Trophoblast cell (in vitro differentiated cells and primary cell): ENCODE data around the gene PRKAG1.

Experiments used
- DNase-seq, 2 donors: peaks; one replicate each; pipeline ENCODE4 v3.0.0-alpha.2; 2016
- H2AFZ ChIP-seq: 2 replicates; pipeline ENCODE4 v1.6.1; 2013; ENCODE audit warnings: low read length, moderate library complexity, mild to moderate bottlenecking; ENCODE audit not compliant: insufficient read depth, poor library complexity
- H2AK5ac ChIP-seq: 2 replicates; pipeline ENCODE4 v1.6.1; 2013; ENCODE audit warnings: mild to moderate bottlenecking, low read length
- H2BK120ac ChIP-seq: 2 replicates; pipeline ENCODE4 v1.6.1; 2013; ENCODE audit warnings: low read length, mild to moderate bottlenecking, moderate library complexity; ENCODE audit not compliant: insufficient read depth, poor library complexity
- H2BK12ac ChIP-seq: 2 replicates; pipeline ENCODE4 v1.6.1; 2013; ENCODE audit warnings: mild to moderate bottlenecking, low read length, moderate library complexity
- H2BK5ac ChIP-seq: 2 replicates; pipeline ENCODE4 v1.6.1; 2013; ENCODE audit warnings: low read length, low read depth, moderate library complexity, mild to moderate bottlenecking; ENCODE audit not compliant: poor library complexity
- H3K14ac ChIP-seq: 2 replicates; pipeline ENCODE4 v1.6.1; 2013; ENCODE audit warnings: mild to moderate bottlenecking, low read length
- H3K18ac ChIP-seq: 2 replicates; pipeline ENCODE4 v1.6.1; 2013; ENCODE audit warnings: mild to moderate bottlenecking, low read length
- H3K23ac ChIP-seq: 2 replicates; pipeline ENCODE4 v1.6.1; 2013; ENCODE audit warnings: low read length
- H3K27ac ChIP-seq: 2 replicates; pipeline ENCODE4 v1.5.1; 2013; ENCODE audit warnings: low read depth, mild to moderate bottlenecking, inconsistent platforms, low read length, moderate library complexity
- H3K27me3 ChIP-seq: 2 replicates; pipeline ENCODE4 v1.6.1; 2013; ENCODE audit warnings: inconsistent platforms, mild to moderate bottlenecking, low read length, moderate library complexity; ENCODE audit not compliant: insufficient read depth
- H3K36me3 ChIP-seq, 2 experiments: 1 replicate in 1 of 2; 2 replicates in 1 of 2; pipeline ENCODE4 v1.6.1; 2013; ENCODE audit warnings: low read length in 2 of 2, mild to moderate bottlenecking in 2 of 2, moderate library complexity in 1 of 2; ENCODE audit not compliant: insufficient read depth in 2 of 2, control insufficient read depth in 1 of 2
- H3K4ac ChIP-seq: 2 replicates; pipeline ENCODE4 v1.6.1; 2013; ENCODE audit warnings: low read depth, mild to moderate bottlenecking, low read length, moderate library complexity
- H3K4me1 ChIP-seq, 2 experiments: 1 replicate in 1 of 2; 2 replicates in 1 of 2; pipeline ENCODE4 v1.6.1; 2013; ENCODE audit warnings: low read length in 2 of 2, mild to moderate bottlenecking in 2 of 2, moderate library complexity in 1 of 2; ENCODE audit not compliant: insufficient read depth in 2 of 2, control insufficient read depth in 1 of 2
- H3K4me2 ChIP-seq: 2 replicates; pipeline ENCODE4 v1.6.1; 2013; ENCODE audit warnings: inconsistent platforms, mild to moderate bottlenecking, low read length, moderate library complexity
- H3K4me3 ChIP-seq: 2 replicates; pipeline ENCODE4 v1.5.1; 2013; ENCODE audit warnings: mild to moderate bottlenecking, low read depth, low read length, inconsistent platforms
- H3K79me1 ChIP-seq: one replicate; pipeline ENCODE4 v1.6.1; 2013; ENCODE audit warnings: low read length
- H3K79me2 ChIP-seq: 2 replicates; pipeline ENCODE4 v1.6.1; 2013; ENCODE audit warnings: low read length, mild to moderate bottlenecking; ENCODE audit not compliant: control insufficient read depth, insufficient read depth, poor library complexity
- H3K9ac ChIP-seq: 2 replicates; pipeline ENCODE4 v1.6.1; 2013; ENCODE audit warnings: mild to moderate bottlenecking, low read length
- H3K9me3 ChIP-seq: 2 replicates; pipeline ENCODE4 v1.6.1; 2013; ENCODE audit warnings: low read depth, mild to moderate bottlenecking, control low read depth, inconsistent platforms, low read length; ENCODE audit not compliant: insufficient read depth
- H4K12ac ChIP-seq: 2 replicates; pipeline ENCODE4 v1.6.1; 2013; ENCODE audit warnings: low read depth, mild to moderate bottlenecking, low read length, moderate library complexity
- H4K8ac ChIP-seq: 2 replicates; pipeline ENCODE4 v1.6.1; 2013; ENCODE audit warnings: low read depth, mild to moderate bottlenecking, low read length, moderate library complexity
- H4K91ac ChIP-seq: one replicate; pipeline ENCODE4 v1.6.1; 2013; ENCODE audit warnings: low read depth, mild to moderate bottlenecking, low read length, moderate library complexity
- WGBS: extraction: QIAGEN DNeasy Blood & Tissue Kit; methylation state at CpG from one replicate; pipeline ENCODE4 v1.1.7; 2013; ENCODE audit warnings: missing lambda C conversion rate; ENCODE audit not compliant: insufficient read length, insufficient coverage; ENCODE audit errors: extremely low coverage; 5-methylcytosine and 5-hydroxymethylcytosine counted together

The PRKAG1 gene

GRCh38 chr12:48972213-48972951 lies 46.2 kb downstream of the PRKAG1 start:
- H3K23ac ChIP-seq, result no peak overlapping the region
- no peaks in the 10 kb centered on the region for H3K79me2 ChIP-seq
- no peaks in the 10 kb centered on the region for H3K36me3 ChIP-seq
- no peaks in the 10 kb centered on the region for H3K79me1 ChIP-seq
- H2AK5ac ChIP-seq, result no peak overlapping the region
- no peak overlapping the region for H4K8ac ChIP-seq
- no peak overlapping the region for H3K4ac ChIP-seq
- no peak overlapping the region for H2BK5ac ChIP-seq
- H3K14ac ChIP-seq, result no peak overlapping the region
- H2BK120ac ChIP-seq, result no peak overlapping the region
- H3K4me1 ChIP-seq, result peaks cover 5 to 18% of the 10 kb centered on the region in 2 experiments
- no peak overlapping the region for H4K12ac ChIP-seq
- WGBS, result no CpG with 5 or more reads among the region's 23 CpGs
- H4K91ac ChIP-seq, result no peak overlapping the region
- H3K9ac ChIP-seq, result no peak overlapping the region
- DNase-seq, result peak; percentile 30 to 31
- no peak overlapping the region for H3K27ac ChIP-seq
- peaks cover 62% of the 10 kb centered on the region for H3K27me3 ChIP-seq
- no peak overlapping the region for H3K18ac ChIP-seq
- H3K9me3 ChIP-seq, result peaks cover 3% of the 10 kb centered on the region
- no peak overlapping the region for H2BK12ac ChIP-seq
- H3K4me2 ChIP-seq, result no peak overlapping the region
- H2AFZ ChIP-seq, result no peak overlapping the region
- no peak overlapping the region for H3K4me3 ChIP-seq

- DNase-seq, result no peak
- Histone ChIP-seq H2AFZ (no peak overlapping the region), H4K91ac (no peak overlapping the region), H3K9ac (no peak overlapping the region), H3K79me1 (no peaks in the 10 kb centered on the region), H3K4me2 (peak overlapping the region; percentile 63), H3K79me2 (no peaks in the 10 kb centered on the region), H3K4me3 (no peak overlapping the region), H2AK5ac (no peak overlapping the region), H4K12ac (no peak overlapping the region), H3K4ac (no peak overlapping the region), H3K14ac (no peak overlapping the region), H2BK12ac (no peak overlapping the region), H3K23ac (no peak overlapping the region), H3K18ac (no peak overlapping the region), H3K36me3 (no peaks in the 10 kb centered on the region), H4K8ac (no peak overlapping the region), H2BK120ac (no peak overlapping the region), H2BK5ac (no peak overlapping the region), H3K27me3 (peaks cover 52% of the 10 kb centered on the region), H3K9me3 (peaks cover 3% of the 10 kb centered on the region), H3K4me1 (peaks cover 5 to 16% of the 10 kb centered on the region in 2 experiments), H3K27ac (no peak overlapping the region)
- no CpG with 5 or more reads among the region's 10 CpGs for WGBS
These were observed 47.8 kb downstream of the PRKAG1 start for GRCh38 chr12:48970702-48971334.

DNA sequence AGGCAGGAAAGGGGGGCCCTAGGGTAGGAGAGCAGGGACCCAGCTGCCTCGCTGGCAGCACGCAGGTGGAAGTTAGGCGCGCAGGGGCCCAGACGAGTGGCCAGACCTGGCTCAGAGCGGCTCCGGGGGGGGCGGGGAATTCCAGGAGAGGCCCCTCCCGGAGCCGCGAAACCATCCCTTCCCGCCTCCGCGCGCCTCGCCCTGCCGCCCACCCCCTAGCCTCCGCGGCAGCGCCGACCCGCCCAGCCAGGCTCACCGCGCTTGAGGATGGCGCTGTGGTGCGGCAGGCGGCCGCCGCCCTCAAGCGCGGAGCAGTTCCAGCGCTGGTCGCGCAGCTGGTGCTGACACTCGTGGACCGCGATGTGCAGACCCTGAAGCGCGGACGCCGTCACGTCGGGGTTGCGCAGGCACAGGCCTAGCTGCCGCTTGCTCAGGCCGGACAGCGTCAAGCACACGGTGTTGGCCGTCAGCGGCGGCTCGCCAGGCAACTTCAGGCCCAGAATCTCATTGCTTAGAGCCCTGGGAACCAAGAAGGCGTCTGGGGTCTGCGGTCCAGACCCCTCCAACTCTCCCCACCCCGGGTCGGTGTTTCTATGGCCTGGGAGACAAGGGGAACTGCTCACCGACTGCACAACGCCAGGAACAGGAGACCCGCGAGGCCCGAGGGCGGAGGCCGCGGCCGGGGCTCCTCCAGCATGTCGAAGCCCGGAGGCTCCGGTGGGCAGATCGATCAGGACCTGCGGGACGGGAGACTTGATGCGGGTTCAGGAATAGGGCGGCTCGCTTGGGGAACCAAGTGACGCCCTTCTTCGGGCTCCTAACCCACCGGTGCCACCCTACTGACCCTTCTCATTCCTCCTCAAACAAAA lies 48.5 kb downstream of the PRKAG1 start:
- peak in 1 of 2 donors; percentile 22 for DNase-seq
- Histone ChIP-seq H3K14ac (no peak overlapping the region), H2AK5ac (no peak overlapping the region), H3K79me2 (no peaks in the 10 kb centered on the region), H3K4me2 (peak overlapping the region; percentile 63), H3K4me1 (peaks cover 5 to 16% of the 10 kb centered on the region in 2 experiments), H3K4ac (no peak overlapping the region), H4K12ac (no peak overlapping the region), H4K8ac (no peak overlapping the region), H4K91ac (no peak overlapping the region), H2AFZ (no peak overlapping the region), H3K36me3 (no peaks in the 10 kb centered on the region), H2BK5ac (no peak overlapping the region), H3K4me3 (peak overlapping the region; percentile 50), H3K9ac (no peak overlapping the region), H3K79me1 (no peaks in the 10 kb centered on the region), H2BK120ac (no peak overlapping the region), H3K27ac (no peak overlapping the region), H3K23ac (no peak overlapping the region), H3K9me3 (peaks cover 3% of the 10 kb centered on the region), H3K18ac (no peak overlapping the region), H3K27me3 (peaks cover 47% of the 10 kb centered on the region), H2BK12ac (no peak overlapping the region)
- no CpG with 5 or more reads among the region's 77 CpGs for WGBS

GRCh38 chr12:48969160-48969771 lies 49.3 kb downstream of the PRKAG1 start:
- Histone ChIP-seq H2AFZ (no peak overlapping the region), H3K4me2 (no peak overlapping the region), H4K91ac (no peak overlapping the region), H3K9ac (no peak overlapping the region), H3K79me1 (no peaks in the 10 kb centered on the region), H3K4me3 (no peak overlapping the region), H3K14ac (no peak overlapping the region), H3K36me3 (no peaks in the 10 kb centered on the region), H3K18ac (no peak overlapping the region), H3K27ac (no peak overlapping the region), H2BK12ac (no peak overlapping the region), H3K4ac (no peak overlapping the region), H2AK5ac (no peak overlapping the region), H3K23ac (no peak overlapping the region), H4K12ac (no peak overlapping the region), H2BK120ac (no peak overlapping the region), H4K8ac (no peak overlapping the region), H3K79me2 (no peaks in the 10 kb centered on the region), H3K4me1 (peaks cover 5 to 16% of the 10 kb centered on the region in 2 experiments), H2BK5ac (no peak overlapping the region), H3K9me3 (peaks cover 3% of the 10 kb centered on the region), H3K27me3 (peaks cover 47% of the 10 kb centered on the region)
- no peak for DNase-seq
- no CpG with 5 or more reads among the region's 8 CpGs for WGBS
